CD4-positive, alpha-beta T cell treated with Interleukin-21 for 1 hour (primary cell): Measurements from ENCODE around the gene ASXL2.
"Not testable (repeated sequence)": the region's sequence is repeated elsewhere in the genome, so short reads cannot be mapped to it uniquely, and the experiment has no call there.

Source experiments
- DNase-seq: peaks from one replicate; pipeline ENCODE4 v3.0.0-alpha.2; 2020

Gene ASXL2

DNA sequence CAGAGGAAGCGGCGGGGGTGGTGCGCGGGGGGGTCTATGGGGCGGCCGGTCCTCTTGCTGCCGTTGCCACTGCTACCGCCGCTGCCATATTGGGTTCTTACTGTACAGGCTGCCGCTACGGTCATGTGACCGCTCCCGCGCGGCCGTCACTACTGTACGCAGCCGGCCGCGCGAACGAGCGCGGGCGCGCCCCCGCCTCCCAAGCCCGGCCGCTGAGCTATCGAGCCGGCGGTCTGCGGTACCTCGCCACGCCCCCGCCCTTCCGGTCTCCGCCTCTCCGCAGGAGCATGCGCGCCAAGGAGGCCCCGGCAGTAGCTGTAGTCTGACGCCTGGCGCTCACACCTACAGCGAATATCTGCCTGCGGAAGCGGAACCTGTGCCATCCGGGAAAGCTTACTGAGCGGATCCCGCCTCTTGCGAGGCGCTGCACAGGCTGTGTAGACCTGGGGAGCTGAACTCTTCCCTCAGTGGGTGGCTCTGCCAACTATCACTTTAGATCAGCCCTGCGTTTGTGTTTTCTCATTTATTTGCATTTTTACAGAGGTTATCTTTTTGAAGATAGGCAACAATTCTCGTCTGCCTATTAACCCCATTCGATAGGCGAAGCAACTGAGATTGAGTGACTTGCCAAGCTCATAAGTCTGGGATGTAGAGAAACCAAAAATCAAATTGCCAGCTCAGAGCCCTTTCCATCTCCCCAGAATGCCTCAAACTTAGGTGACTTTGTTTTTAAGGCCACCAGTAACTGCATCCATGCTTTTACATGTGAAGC, at the start of gene ASXL2:
ASXL2 (minus strand) TSS at position 127 of the 772 bp plus-strand sequence. CDS start 265 bp downstream, outside the sequence.
- peak; percentile 98 for DNase-seq

DNA sequence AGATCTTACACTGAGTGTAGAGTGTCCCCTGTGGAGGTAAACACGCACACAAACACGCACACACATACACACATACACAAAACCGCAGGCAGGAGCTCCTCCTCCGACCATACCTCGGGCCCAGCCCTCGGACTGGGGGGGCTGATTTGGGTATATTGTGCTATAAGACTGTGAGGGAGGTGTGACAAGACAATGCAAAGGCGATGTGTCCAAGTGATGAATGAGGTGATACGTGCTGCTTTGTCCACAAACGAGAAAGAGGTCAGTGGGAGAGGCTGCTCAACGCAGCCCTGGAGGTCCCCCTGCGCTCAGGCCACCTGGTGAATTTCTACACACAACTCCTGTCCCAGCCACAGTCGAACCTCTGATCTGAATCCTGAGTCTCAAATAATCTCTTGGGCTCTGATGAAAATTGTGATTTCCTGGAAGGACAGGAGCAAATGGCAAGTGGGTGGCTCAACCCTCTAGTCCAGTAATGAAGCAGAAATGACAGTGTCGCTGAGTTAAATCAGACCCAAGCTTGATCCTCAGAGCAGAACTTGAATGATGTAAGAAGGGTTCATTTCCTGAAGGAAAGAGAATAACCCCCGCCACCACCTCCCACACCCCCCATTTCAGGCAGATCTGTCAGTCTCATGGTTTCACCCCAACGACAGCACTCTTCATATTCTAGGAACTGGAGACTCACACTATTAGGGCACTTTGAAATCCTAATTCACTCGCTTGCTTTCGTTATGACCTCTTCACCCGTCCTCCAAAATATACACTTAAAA, 48.9 kb upstream of the ASXL2 start:
- no peak for DNase-seq

DNA sequence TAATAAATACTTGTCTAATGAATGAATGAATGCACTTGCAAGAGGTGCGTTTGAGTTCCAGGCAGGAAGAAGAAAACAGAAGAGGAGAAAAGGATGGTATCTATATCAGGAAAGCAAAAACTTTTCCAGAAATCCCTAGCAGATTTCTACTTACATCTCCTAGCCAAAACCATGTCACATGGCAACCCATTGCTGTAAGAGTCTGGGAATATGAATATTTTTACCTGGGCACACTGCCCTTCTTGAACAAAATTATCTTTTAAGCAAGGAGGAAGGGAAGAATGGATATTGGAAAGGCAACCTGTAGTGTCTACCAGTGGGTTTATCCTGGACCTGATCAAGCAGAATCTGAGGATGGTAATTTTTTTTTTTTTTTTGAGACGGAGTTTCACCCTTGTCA, 44.2 kb upstream of the ASXL2 start:
- DNase-seq, result no peak

DNA sequence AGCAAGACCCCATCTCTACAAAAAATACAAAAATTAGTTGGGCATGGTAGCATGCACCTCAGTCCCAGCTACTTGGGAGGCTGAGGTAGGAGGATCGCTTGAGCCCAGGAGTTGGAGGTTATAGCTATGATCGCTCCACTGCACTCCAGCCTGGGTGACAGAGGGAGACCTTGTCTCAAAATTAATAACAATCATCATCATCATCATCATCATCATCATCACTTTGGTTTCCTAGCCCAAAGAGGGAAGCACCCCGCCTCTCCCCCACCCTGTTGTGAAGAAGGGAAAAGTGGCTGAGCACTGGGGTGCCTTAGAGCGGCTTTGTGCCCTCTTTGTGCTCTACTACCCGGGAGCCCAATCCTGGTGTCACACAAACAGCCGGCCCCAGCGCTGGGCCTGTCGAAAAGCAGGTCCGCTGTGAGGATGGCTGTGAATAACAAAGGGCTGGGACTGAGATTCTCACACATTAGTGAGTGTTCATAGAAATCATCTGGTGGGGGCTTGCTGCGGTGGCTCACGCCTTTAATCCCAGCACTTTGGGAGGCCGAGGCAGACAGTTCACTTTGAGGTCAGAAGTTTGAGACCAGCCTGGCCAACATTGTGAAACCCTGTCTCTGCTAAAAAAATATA, 42.6 kb upstream of the ASXL2 start:
- DNase-seq, result no peak

- DNase-seq, result no peak
Observed at GRCh38 chr2:25920336-25920735, 42.0 kb upstream of the ASXL2 start.

DNA sequence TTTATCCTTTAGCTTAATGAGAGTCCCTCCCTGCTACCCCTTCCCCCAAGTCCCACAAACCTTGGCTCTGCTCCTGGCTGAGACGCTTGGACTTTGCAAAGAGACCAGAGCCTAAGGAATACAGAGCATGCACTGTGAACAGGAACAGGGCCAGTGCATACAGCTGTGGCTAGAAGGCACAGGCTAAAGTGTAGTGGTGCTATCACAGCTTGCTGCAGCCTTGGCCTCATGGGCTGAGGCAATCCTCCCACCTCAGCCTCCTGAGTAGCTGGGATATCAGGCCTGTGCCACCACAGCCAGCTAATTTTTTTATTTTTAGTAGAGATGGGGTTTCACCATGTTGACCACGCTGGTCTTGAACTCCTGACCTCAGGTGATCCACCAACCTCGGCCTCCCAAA, 39.5 kb upstream of the ASXL2 start:
- DNase-seq, result no peak

GRCh38 chr2:25917411-25917810, 39.1 kb upstream of the ASXL2 start:
- DNase-seq, result not testable (repeated sequence)

- peak; percentile 52 for DNase-seq
Observed at GRCh38 chr2:25915944-25916772, 37.9 kb upstream of the ASXL2 start.

DNA sequence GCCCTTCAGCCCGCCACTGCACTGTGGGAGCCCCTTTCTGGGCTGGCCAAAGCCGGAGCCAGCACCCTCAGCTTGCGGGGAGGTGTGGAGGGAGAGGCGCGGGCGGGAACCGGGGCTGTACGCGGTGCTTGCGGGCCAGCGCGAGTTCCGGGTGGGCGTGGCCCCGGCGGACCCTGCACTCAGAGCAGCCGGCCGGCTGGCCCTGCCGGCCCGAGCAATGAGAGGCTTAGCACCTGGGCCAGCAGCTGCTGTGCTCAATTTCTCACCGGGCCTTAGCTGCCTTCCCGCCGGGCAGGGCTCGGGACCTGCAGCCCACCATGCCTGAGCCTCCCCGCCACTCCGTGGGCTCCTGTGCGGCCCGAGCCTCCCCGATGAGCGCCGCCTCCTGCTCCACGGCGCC, 37.1 kb upstream of the ASXL2 start:
- DNase-seq, result not testable (repeated sequence)

- not testable (repeated sequence) for DNase-seq
Observed at GRCh38 chr2:25913696-25913973, 35.3 kb upstream of the ASXL2 start.

DNA sequence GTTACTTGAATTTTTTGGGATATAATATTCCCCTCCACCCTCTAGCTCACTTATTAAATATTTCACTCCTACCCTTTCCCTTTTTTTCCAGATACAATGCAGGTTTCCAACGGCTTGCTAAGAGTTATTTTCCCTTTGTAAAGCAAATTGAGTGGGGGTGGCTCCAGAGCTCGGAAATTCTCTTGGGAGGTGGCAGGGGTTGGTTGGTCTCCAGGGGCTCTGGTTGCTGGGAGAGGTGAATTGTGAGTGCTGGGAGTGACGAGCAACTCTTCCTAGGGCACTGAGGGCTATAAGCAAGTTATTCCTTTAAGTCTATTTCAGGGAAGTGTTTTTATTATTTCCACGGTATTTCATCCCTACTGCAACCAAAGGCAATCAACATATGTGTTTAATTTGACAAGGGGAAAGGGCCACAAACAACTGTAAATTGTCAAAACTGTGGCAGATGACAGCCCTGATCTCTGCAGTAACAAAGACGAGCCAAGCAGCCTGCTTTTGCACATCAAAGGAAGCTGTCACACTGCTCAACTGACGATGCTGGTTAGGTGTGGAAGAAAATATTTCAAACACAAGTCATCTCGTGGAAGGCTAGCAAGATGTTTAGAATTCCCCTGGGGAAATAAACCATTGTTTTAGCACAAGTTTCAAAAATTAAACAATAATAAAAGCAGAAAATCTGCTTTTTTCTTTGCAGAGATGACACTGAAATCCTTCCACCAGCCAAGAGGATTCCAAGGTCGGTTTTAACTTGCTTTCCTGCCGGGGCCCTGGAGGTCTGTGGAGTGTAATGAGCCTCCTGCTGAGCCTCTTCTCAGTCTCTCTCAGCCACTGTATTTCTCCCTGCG, 34.8 kb upstream of the ASXL2 start:
- DNase-seq, result no peak

- not testable (repeated sequence) for DNase-seq
Observed at GRCh38 chr2:25909574-25909973, 31.3 kb upstream of the ASXL2 start.

DNA sequence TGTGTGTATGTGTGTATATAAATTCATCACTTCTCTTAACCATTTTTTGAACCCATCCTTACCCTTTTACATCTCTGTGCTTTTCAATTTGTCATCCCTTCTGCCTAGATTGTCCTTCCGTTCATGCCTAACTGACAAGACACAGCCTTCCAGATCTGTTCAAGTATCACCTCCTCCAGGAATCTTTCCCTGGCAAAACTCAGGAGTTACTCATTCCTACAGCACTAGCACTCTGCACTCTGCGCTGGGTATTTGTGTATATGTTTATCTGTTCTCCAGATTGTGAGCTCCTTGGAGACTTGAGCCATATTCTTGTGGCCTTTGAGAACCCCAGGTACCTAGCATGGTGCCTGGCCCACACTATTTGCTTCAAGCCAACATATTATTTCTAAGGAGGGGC, 26.8 kb upstream of the ASXL2 start:
- no peak for DNase-seq

DNA sequence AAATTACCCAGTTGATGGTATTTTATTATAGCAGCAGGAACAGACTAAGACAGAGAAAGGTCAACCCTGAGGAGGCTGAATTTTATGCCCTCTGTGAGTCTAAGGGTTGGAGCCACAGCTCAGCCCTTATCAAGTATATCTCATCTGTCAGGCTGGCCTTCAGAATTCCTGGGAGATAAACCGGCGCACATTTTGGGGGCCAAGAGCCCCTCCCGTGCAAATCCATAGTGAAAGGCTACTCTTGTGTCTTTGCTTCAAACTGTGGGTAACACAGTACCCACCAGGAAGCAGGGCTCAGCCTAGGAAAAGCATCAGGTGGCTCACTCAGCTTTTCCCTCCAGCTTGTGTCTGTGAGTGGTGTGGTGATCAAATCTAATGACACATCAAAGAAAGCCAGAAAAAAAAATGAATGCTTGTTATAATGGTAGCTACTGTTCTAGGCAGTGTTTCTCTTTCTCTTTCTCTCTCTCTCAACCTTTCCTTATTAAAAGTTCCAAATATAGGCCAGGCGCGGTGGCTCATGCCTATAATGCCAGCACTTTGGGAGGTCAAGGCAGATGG, 25.0 kb upstream of the ASXL2 start:
- no peak for DNase-seq

GRCh38 chr2:25899404-25899970, 21.2 kb upstream of the ASXL2 start:
- no peak for DNase-seq

DNA sequence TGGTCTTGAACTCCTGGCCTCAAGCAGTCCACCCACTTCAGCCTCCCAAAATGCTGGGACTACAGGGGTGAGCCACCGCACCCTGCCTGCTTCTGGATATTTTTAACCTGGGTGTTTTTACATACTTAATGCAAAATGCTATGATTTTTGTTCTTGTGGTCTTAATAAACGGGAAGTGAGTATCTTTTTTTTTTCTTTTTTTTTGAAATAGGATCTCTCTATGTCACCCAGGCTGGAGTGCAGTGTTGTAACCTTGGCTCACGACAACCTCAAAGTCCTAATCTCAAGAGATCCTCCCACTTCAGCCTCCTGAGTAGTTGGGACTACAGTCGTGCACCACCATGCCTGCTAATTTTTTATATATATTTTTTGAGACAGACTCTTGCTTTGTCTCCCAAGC, 19.2 kb upstream of the ASXL2 start:
- no peak for DNase-seq

- not testable (repeated sequence) for DNase-seq
Observed at GRCh38 chr2:25896308-25896707, 18.0 kb upstream of the ASXL2 start.

DNA sequence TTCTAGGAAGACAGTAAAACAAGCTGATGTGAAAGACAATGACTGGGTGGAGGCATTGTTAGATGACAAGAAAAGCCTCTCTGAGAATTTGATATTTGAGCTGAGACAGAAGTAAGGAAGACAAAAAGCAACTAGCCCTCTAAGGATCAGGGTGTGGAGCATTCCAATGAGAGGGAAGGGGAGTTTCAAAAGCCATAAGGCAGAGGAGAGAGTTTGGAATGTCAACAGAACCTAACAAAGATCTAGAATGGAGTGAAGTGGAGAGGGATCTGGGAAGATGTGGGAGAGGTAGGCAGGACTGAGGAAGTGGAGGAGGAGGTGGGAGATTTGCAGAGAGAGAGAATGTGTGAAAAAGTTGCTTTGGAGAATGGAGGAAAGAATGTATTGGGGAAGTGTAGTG, 17.3 kb upstream of the ASXL2 start:
- DNase-seq, result no peak

DNA sequence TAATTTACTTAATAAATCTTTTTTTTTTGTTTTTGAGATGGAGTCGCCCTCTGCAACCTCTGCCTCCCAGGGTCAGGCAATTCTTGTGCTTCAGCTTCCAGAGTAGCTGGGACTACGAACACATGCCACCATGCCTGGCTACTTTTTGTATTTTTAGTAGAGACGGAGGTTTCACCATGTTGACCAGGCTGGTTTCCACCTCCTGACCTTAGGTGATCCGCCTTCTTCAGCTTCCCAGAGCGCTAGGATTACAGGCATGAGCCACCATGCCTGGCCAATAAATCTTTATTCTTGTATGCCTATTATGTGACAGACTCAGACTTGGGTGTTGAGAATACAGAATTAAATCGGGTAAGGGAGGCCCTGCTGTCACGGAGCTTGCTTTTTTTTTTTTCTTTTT, 16.7 kb upstream of the ASXL2 start:
- DNase-seq, result no peak

DNA sequence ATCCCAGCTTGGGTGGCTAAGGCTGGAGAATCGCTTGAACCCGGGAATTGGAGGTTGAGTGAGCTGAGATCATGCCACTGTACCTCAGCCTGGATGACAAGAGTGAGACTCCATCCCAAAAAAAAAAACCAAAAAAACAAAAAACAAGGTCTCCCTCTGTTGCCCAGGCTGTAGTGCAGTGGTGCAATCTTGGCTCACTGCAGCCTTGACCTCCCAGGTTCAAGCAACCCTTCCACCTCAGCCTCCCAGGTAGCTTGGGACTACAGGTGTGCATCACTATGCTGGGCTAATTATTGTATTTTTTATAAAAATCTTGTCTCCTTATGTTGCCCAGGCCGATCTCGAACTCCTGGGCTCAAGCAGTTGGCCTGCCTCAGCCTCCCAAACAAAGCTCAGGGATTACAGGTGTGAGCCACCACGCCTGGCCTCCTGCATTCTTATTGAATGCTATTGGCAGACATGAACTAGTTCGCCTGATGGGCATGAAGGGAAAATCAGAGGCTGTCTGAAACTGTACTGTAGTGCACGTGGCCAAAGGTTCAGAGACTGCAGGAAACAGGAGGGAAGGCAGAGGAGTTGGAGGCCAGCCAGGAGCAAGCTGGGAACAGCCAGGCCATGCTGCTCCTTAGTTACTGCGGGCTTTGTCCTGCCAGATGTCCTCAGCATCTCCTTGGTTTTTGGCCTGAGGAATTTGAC, 16.0 kb upstream of the ASXL2 start:
- DNase-seq, result no peak

DNA sequence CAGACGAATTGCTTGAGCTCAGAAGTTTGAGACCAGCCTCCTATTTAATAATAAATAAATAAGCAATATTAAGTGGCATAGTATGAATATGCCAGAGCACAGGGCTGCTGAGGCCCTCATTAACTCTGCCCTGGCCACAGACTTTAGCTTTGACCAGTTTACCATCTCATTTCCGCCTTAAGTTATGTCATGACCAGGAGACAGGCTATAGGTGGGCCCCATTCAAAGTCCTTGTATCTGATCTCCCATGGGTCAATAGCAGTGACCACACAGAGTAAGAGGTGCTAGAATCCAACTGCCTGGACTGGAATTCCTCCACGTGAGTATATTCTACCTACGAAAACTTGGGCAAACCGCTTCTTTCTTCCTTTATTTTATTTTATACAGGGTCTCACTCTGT, 13.4 kb upstream of the ASXL2 start:
- DNase-seq, result no peak
